D721Med (cell line): ENCODE measurements around the gene IDE.
"Not testable (repeated sequence)": the region's sequence is repeated elsewhere in the genome, so short reads cannot be mapped to it uniquely, and the experiment has no call there.

Experiments
- DNase-seq: peaks from one replicate; pipeline ENCODE4 v3.0.0; 2011; ENCODE audit warnings: low spot score; ENCODE audit not compliant: insufficient read length
- FAIRE-seq: peaks from 2 replicates; lab custom pipeline; 2011; peaks lifted over from hg19 to GRCh38; lab: Jason Lieb, UNC
- TF ChIP-seq, protein P1 (sequence below): IDR thresholded peaks from 2 replicates; pipeline ENCODE4 v1.5.1; 2012; ENCODE audit warnings: mild to moderate bottlenecking, control low read depth; ENCODE audit not compliant: insufficient read depth; ENCODE audit errors: missing control alignments

Gene IDE

DNA sequence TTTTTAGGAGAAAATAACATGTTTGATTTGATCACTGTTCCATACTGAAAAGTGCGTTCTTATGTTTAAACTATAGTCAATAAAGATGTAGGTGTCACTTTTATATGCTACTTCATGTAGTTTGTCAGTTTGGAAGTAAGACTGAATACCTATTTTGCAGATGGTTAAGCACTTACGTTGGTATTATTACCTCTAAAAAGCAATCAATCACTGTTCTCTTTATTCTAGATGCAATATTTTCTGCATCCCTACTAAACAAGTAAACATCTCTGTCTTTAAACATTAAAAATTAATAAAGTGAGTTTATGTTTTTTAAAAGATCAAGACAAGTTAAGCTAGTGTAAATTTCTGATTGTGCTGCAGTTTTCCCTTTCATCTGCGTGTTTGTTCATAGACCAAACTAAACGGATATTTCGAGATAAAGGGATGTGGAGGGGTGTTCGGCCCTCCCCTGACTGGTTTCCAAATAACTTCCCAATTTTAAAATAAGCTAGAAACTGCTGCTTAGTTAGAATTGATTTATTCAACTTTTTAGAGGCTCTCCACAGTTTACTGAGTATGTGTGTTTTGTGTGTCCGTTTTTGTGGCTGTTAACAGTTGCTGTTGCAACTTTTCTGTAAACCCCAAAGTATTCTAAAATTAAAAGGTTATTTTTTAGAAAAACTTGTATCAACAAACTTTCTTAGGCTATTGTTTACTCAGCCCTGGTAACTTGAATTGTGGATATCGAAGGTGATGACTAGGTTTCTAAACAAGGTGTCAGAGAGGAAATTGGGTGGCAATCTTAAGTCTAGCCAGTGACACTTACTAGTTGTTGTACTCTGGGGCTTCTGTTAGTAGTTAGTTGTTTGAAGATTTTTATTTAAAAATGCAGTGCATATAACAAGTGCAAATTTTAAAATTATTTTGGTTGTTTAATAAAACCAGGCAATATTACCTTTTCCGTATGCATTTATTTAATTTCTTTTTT lies 20.0 kb upstream of the IDE start:
- DNase-seq: no peak
- TF ChIP-seq, protein P1, sequence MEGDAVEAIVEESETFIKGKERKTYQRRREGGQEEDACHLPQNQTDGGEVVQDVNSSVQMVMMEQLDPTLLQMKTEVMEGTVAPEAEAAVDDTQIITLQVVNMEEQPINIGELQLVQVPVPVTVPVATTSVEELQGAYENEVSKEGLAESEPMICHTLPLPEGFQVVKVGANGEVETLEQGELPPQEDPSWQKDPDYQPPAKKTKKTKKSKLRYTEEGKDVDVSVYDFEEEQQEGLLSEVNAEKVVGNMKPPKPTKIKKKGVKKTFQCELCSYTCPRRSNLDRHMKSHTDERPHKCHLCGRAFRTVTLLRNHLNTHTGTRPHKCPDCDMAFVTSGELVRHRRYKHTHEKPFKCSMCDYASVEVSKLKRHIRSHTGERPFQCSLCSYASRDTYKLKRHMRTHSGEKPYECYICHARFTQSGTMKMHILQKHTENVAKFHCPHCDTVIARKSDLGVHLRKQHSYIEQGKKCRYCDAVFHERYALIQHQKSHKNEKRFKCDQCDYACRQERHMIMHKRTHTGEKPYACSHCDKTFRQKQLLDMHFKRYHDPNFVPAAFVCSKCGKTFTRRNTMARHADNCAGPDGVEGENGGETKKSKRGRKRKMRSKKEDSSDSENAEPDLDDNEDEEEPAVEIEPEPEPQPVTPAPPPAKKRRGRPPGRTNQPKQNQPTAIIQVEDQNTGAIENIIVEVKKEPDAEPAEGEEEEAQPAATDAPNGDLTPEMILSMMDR: no peak
- FAIRE-seq: no peak

DNA sequence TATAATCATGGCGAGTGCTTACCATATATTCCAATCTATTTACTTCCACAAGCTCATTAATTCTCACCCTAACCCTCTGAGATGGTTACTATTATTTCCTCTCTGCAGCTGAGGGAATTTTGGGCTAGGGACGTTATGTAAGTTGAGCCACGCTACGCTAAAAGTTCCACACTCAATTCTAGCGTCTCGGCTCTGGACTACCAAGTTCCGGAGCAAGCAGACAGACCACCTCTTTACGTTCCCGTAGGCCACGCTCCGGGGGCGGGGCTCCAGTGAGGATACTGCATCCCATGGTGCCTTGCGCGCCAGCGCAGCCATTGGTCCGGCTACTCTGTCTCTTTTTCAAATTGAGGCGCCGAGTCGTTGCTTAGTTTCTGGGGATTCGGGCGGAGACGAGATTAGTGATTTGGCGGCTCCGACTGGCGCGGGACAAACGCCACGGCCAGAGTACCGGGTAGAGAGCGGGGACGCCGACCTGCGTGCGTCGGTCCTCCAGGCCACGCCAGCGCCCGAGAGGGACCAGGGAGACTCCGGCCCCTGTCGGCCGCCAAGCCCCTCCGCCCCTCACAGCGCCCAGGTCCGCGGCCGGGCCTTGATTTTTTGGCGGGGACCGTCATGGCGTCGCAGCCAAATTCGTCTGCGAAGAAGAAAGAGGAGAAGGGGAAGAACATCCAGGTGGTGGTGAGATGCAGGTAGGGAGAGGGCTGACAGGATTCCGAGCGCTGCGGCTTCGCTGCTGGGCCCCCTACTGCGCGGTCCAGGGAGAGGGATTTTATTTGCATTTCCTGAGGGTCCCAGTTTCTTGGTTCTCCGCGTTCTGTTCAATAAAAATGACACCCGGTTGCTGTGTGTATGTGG lies 19.1 kb upstream of the IDE start, which contains the start of gene KIF11:
TSS of gene KIF11 (plus strand) at position 370 of the 858 bp plus-strand sequence. CDS start at position 616, 246 bp downstream.
- DNase-seq: peak; percentile 47
- TF ChIP-seq, protein P1: no peak
- FAIRE-seq: no peak

DNA sequence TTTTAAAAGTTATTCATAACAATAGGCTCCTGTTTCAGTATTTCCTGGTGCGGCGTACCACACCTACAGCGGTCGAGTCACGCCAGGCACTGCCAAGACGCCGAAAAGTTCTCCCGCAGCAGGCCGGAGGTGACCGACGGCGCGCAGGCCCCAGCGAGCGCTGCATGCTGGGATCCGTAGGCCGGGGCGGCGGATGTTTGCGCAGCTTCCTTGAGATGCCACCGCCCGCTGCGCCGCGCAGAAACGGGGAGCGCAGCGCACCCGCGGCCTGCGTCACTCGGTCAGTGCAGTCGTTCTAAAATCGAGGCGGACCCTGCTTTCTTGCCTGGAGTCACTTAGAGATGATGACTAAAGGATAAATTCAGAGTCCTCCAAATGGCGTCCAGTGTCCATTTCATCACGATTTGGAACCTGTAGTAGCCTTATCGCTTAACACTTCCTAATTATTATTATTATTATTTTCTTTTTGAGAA lies 17.7 kb upstream of the IDE start:
- no peak for FAIRE-seq
- DNase-seq: peak; percentile 21
- TF ChIP-seq, protein P1: no peak

DNA sequence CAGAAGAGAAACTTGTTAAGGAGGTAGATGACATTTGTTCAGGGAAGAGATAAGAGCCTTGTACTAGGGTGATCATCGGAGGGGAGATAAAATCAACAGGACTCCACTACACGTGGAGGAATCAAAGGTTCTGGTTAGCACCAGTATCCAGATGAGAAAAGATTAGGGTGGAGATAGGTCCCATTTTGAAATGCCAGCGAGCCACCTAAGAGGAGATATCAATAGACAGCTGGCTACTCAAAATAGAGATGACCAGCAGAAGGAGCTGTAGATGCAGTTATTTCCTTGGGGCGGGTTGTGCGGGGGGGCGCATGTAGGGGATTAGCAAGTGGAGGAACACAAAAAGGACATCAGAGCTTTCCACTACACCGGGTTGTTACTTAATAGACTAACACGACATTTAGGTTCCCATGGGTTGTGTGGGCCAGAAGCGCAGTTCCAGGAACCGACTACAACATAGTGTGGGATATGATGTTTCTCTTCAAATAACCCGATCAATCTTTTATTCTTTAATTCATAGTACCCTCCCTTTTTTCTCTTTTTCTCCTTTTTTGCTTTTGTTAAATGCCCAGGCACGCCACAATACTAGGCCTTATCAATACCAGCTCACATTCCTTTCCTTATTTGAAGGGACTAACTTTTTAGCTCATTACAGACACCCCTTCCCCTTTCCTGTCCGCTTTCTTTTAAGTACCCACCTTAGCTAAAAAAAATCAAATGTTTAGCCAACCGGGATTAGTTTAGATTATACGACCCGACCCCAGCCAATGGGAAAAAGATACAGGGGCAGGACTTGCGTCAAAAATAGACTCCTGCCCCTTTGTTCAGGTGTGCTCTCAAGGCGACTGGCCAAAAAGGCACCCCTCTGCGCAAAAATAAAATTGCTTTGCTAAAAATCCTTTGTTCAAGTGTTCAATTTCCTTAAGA lies 17.0 kb upstream of the IDE start:
- TF ChIP-seq, protein P1: peak; percentile 13
- FAIRE-seq: no peak
- DNase-seq: no peak

DNA sequence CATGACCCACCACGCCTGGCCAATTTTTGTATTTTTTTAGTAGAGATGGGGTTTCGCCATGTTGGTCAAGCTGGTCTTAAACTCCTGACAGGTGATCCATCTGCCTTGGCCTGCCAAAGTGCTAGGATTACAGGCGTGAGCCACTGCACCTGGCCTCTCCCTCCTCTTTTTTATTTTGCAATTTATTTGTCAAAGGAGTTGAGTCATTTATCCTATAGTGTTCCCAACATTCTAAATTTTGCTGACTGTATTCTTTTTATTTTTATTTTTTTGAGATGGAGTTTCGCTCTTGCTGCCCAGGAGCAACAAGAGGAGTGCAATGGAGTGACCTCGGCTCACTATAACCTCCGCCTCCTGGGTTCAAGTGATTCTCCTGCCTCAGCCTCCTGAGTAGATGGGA lies 8.5 kb upstream of the IDE start:
- DNase-seq, FAIRE-seq: not testable (repeated sequence)

DNA sequence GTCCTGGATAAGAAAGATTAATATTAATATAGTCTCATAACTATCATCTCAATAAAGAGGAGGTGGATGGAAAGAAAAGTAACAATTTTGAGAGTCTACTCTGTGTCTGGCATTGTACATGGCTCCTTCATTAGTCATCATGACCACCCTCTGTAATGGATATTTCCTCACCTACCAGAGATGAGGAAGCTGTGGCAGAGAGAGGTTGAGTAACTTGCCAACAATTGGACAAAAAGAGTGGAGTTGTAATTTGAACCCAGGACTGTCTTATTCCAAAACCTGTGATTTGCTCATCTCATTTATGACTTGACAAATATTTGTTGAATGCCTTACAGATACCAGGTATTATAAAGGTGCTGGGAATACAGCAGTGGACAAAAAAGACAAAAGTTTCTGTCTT lies 2.1 kb upstream of the IDE start:
- DNase-seq: no peak
- no peak for FAIRE-seq
- TF ChIP-seq, protein P1: no peak
